Activated naive CD4-positive, alpha-beta T cell treated with anti-CD3 and anti-CD28 coated beads, Interleukin-2, amount 10 ng/mL, durations not matched to agents 5 hours and 36 hours (primary cell): Measurements from ENCODE around the gene CKS1B. TPM values are rescaled to one million over a fixed set of nuclear protein-coding genes. Genes with fewer than 3 reads are reported as not detected.

Source experiments
- microRNA-seq: library from miRNA; unstranded; fragments of <30 nt; microRNA quantifications from one replicate; pipeline ENCODE4 v1.2.0, GENCODE V29; 2022; ENCODE audit warnings: borderline microRNAs expressed, borderline replicate concordance
- total RNA-seq, 2 experiments: library from RNA; stranded (reverse); gene quantifications; one replicate each; pipeline ENCODE4 v1.2.3, GENCODE V29; 2021

The CKS1B gene
- total RNA-seq: 100 to 1,000 TPM; 104 to 118 TPM

GRCh38 chr1:154974102-154974807 is at the start of gene CKS1B:
Gene CKS1B (plus strand): TSS chr1:154974681. CDS start chr1:154974746, 65 bp downstream.

DNA sequence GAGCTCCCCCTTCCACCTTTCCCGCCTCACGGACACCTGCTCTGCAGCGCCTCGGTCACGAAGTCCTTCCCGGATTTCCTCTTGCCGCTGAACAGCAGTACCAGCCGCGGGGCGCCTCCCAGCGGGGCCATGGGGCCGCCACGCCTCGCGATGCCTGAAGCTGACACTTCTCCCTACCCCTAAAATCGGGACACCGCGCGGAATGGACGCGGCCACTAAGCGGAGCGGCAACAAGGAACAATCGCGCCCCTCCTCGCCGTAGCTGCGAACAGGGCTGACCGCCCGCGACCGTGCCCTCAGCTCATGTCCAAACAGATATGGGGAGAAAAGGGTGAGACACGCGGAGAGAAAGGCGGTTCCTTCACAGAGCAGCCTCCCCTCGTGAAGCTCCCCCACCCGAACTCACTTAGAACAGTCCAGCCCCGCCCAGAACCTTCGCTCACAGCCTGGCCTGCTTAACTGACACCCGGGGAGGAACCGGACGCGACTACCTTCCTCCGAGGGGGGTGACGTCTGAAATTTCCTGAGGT is 37.9 kb upstream of the CKS1B start, which contains the start of gene PMVK:
PMVK (minus strand) TSS at position 165 of the 530 bp plus-strand sequence; CDS start at position 131, 34 bp downstream.

DNA sequence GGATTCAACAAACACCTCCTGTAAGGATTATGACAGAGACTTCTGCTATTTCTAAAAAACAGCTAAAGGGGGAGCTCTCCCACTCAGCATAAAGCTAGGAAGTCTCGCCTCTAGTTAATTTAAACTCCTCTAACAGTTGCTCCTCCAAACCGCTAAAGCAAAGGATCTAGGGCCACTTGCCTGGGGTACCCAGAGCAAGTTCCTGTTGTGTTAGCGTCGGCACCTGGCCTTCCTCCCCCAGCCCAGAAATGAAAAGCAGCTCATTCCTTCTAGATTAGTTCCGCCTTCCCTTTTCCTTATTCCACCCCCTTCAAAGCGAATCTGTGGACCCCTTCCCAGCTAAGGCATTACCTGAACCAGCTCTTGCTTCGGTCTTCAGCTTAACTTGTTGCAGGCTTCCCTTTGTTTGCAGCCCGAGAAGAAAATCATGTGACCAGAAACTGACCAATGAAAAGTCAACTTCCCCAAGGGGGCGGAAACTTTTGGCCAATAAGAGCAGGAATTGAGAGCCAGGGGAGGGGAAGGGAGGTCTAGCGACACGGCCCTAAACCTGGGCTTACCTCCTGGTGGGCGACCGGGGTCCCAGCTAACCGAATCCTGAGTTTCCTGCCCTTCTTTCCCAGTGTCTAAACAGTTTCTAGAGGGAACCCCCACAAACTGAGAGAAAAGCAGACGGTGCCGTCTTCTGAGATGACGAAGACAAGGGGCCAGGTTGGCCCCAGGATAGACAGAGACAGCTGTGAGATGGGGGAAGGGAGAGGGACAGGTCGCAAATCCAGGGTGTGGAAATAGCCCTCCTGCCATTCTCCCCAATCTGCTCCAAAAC is 18.6 kb upstream of the CKS1B start, which contains the start of gene PBXIP1:
PBXIP1 (minus strand) TSS at position 382 of the 826 bp plus-strand sequence. CDS start 2,378 bp downstream, outside the sequence.

GRCh38 chr1:154961207-154962155 is 13.0 kb upstream of the CKS1B start, which contains the start of gene PYGO2:
Gene PYGO2 (minus strand): TSS chr1:154961782. CDS start chr1:154961576, 206 bp downstream.

DNA sequence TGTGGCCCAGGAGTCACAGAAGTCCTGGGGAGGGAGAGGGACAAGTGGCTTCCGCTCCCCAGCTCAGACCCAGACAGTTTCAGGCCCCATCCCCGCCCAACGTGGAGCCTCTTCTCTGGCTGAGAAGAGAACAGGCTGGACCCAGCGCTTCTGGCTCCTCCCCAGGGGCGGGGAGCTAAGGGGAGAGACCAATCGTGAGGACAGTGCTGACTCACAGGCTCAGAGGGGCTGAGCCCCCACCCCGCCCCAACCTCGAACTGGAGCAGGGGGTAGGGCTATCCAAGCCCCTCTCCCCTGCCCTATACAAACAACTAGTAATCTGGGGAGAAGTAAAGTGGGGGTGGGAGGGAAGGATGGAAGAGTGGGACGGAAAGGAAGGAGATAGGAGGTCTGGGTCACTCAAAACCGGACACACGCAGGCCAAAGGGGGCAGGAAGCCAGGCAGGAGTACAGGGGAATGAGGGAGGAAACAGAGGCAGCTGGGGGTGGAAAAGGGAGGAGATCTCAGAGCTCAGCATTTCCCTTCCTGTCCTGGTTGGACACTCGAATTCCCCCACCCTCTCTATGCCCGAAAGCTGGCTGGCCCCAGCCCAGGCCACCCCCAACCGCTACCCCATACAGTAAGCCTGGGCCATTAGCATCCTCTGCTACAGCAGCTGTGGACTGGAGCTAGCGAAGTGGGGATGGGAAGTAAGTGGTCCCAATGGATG is 3.7 kb upstream of the CKS1B start, which contains the start of gene SHC1:
SHC1 (minus strand) TSS at position 117 of the 710 bp plus-strand sequence. CDS start 221 bp downstream, outside the sequence.

DNA sequence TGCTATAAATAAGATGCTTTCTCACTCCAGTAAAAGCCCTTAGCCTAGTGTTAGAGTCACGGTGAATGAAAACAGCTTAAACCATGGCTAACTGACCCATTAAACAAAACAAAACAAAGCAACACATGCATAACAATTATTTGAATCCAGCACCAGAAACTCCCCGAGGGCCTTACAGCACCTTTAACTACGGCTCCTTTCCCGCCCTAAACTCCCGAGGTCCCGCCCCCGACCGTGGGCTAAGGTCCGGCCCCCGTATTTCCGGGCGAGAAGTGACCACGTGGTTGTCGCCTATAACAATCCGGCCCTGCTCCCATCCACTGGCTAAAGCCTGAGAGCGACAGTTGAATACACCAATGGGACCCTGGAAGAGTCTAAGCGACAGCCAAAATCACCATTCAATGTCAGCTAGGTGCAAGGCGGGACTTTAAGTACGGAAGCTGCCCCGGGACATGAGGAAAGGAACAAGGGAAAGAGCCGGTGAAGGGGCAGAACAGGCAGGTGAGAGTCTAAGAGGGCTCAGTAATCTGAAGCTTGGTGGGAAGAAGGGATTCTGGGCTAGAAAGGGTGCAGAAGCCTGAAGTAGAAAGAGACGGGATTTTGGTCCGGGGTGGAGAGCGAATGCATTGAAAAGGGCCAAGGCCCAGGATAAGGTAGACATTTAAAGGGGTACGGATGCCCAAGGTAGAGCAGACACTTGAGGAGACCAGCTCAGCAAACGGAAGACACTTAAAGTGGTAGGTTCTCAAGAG is 8.6 kb downstream of the CKS1B start, which contains the start of gene FLAD1:
FLAD1 (plus strand) TSS at position 448 of the 752 bp plus-strand sequence. CDS start 351 bp downstream, outside the sequence.

DNA sequence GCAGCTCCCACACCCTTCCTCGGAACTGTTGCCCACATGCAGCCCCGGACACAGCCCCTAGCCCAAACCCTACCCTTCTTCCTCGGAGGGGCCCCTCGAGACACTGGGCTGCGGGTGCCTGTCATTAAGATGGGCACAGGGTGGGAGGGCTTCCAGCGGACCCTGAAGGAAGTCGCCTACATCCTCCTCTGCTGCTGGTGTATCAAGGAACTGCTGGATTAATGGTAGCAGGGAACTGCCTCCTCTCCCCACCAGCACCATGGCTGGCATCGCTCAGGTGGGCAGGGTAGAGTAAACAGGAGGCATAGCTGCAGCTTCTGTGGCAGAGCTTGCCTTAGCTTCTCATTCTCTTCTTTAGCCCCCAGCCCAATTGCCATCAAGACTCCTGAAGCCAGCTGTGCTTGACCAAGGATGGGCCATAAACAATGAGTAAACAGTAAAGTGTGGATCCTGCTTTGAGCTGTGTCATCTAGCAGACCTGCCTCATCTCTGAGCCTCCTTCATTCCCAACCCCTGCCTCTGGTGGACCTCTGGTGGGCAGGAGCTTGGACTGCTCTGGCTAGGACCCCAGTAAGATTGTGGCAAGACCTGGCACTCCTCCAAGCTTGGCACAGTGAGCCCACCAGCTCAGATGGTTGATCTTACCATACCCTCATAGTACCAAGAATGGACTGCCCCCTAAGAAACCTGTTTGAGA is 19.2 kb downstream of the CKS1B start, which contains the start of gene LENEP:
LENEP (plus strand) TSS at position 15 of the 697 bp plus-strand sequence; CDS start at position 37, 22 bp downstream.

DNA sequence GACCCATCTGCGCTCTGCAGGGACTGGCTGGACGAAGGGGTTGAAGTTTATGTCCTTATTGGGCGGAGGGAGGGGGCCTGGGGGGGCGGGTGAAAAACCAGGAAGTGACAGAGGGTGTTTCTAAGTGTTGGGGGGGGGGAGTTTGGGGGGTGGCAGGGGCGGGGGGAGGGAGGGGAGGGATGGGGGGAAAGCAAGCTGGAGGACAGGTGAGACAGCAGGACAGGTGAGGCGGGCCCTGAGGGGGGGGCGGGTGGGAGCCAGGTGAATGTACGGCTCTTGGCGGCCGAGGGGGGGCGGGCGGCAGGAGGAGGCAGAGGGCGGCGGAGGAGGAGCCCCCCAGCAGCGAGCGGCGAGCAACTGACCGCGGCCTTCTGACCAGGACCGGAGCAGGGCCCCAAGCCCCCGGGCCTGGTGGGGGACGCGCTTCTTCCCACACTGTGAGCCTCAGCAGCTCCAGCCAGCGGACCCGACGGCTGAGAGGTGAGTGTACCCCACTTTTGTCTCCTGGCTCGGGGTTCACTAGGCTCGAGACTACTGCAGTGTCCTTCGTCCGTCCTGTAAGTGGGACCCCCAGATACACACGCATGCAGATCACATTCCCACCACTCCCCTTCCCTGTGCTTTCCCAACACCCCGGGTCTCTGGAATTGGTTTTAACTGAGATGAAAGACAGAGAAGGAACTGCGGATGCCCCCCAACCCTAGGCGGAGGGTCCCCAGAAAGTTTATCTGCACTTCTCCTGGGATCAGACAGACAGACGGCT is 28.2 kb downstream of the CKS1B start, which contains the start of gene ZBTB7B:
ZBTB7B (plus strand) TSS at position 339 of the 763 bp plus-strand sequence. CDS start 11,859 bp downstream, outside the sequence.

Small RNA genes lying within 50 kb of the gene (microRNA-seq; reads per million reads assigned to microRNA genes)
- not detected for gene MIR4258

Other genes starting within 250 kb of the CKS1B start
- gene KCNN3, start 104.4 kb upstream of the CKS1B start, total RNA-seq: under 1 TPM; 0.02 to 0.03 TPM
- 10 to 100 TPM; 29.6 to 33.1 TPM for gene PMVK, start 38.0 kb upstream of the CKS1B start, total RNA-seq
- gene PBXIP1, start 18.6 kb upstream of the CKS1B start, total RNA-seq: 100 to 1,000 TPM; 101 to 102 TPM
- gene PYGO2, start 12.9 kb upstream of the CKS1B start, total RNA-seq: 10 to 100 TPM; 42.7 to 43.0 TPM
- 10 to 100 TPM; 66.7 to 72.8 TPM for gene SHC1, start 3.9 kb upstream of the CKS1B start, total RNA-seq
- 10 to 100 TPM; 34.2 to 38.9 TPM for gene FLAD1, start 8.7 kb downstream of the CKS1B start, total RNA-seq
- 1 to 10 TPM in 1 of 2 experiments, under 1 TPM in 1; 0.63 to 1.2 TPM for gene LENEP, start 18.9 kb downstream of the CKS1B start, total RNA-seq
- 100 to 1,000 TPM; 119 TPM for gene ZBTB7B, start 28.1 kb downstream of the CKS1B start, total RNA-seq
- gene DCST2, start 59.1 kb downstream of the CKS1B start, total RNA-seq: 1 to 10 TPM in 1 of 2 experiments, under 1 TPM in 1; 0.79 to 1.2 TPM
- not detected for gene DCST1, start 59.1 kb downstream of the CKS1B start, total RNA-seq
- gene ADAM15, start 76.6 kb downstream of the CKS1B start, total RNA-seq: 10 to 100 TPM; 50.6 to 50.7 TPM
- 1 to 10 TPM; 9.0 to 9.6 TPM for gene EFNA4, start 89.1 kb downstream of the CKS1B start, total RNA-seq
- gene EFNA3, start 104.2 kb downstream of the CKS1B start, total RNA-seq: 1 to 10 TPM; 4.1 to 4.2 TPM
- under 1 TPM; 0.25 to 0.26 TPM for gene EFNA1, start 153.2 kb downstream of the CKS1B start, total RNA-seq
- 10 to 100 TPM; 44.1 to 49.0 TPM for gene SLC50A1, start 161.2 kb downstream of the CKS1B start, total RNA-seq
- gene DPM3, start 165.8 kb downstream of the CKS1B start, total RNA-seq: 10 to 100 TPM; 60.3 to 66.8 TPM
- 100 to 1,000 TPM; 173 to 190 TPM for gene KRTCAP2, start 198.6 kb downstream of the CKS1B start, total RNA-seq
- 10 to 100 TPM; 16.4 to 19.1 TPM for gene TRIM46, start 199.2 kb downstream of the CKS1B start, total RNA-seq
- 10 to 100 TPM; 28.2 to 31.5 TPM for gene THBS3, start 233.2 kb downstream of the CKS1B start, total RNA-seq
- gene MTX1, start 234.0 kb downstream of the CKS1B start, total RNA-seq: 10 to 100 TPM; 30.3 to 30.6 TPM